NCI-H526 (cell line): ENCODE data around the gene NPTX1.
A peak's percentile ranks its signal among the peaks of the same experiment; 100 is the strongest.

Experiments used
- DNase-seq, 2 experiments: peaks; one replicate each; lab custom pipeline; 2025; lab: John Stamatoyannopoulos, UW

The NPTX1 gene

GRCh38 chr17:80478487-80479245, 2.3 kb upstream of the NPTX1 start:
- DNase-seq = no peak

- peak in 1 of 2 experiments; percentile 79 for DNase-seq
These were observed 1.5 kb upstream of the NPTX1 start for GRCh38 chr17:80477647-80478478.

- peak in 1 of 2 experiments; percentile 61 for DNase-seq
These were observed 655 bp upstream of the NPTX1 start for GRCh38 chr17:80476877-80477646.

GRCh38 chr17:80474961-80475909, 1.2 kb downstream of the NPTX1 start:
- DNase-seq = peak in 1 of 2 experiments; percentile 77

- DNase-seq = peak; percentile 41 to 62
These were observed 2.0 kb downstream of the NPTX1 start for GRCh38 chr17:80474231-80474960.

GRCh38 chr17:80473701-80474100, 2.7 kb downstream of the NPTX1 start:
- no peak for DNase-seq

- no peak for DNase-seq
These were observed 3.4 kb downstream of the NPTX1 start for GRCh38 chr17:80472996-80473395.

- DNase-seq = no peak
These were observed 4.5 kb downstream of the NPTX1 start for GRCh38 chr17:80471922-80472321.

- DNase-seq = no peak
These were observed 5.8 kb downstream of the NPTX1 start for GRCh38 chr17:80470603-80471002.

GRCh38 chr17:80469667-80470066, 6.7 kb downstream of the NPTX1 start:
- no peak for DNase-seq

GRCh38 chr17:80468781-80469493, 7.5 kb downstream of the NPTX1 start:
- no peak for DNase-seq

- no peak for DNase-seq
These were observed 8.2 kb downstream of the NPTX1 start for GRCh38 chr17:80468242-80468641.

GRCh38 chr17:80466188-80466705, 10.2 kb downstream of the NPTX1 start:
- DNase-seq = no peak

- no peak for DNase-seq
These were observed 11.0 kb downstream of the NPTX1 start for GRCh38 chr17:80465327-80465974.

- no peak for DNase-seq
These were observed 11.9 kb downstream of the NPTX1 start for GRCh38 chr17:80464486-80464885.

- no peak for DNase-seq
These were observed 12.5 kb downstream of the NPTX1 start for GRCh38 chr17:80463784-80464400.

GRCh38 chr17:80461528-80462160, 14.8 kb downstream of the NPTX1 start:
- no peak for DNase-seq

GRCh38 chr17:80460429-80460834, 16.0 kb downstream of the NPTX1 start:
- DNase-seq = no peak
